H1 (cell line): Measurements from ENCODE around the gene HIVEP3.

Experiments used
- POLR2A ChIP-seq, 2 experiments: IDR thresholded peaks; 1 replicate in 1 of 2; 2 replicates in 1 of 2; pipeline ENCODE4 v1.6.1; 2011; ENCODE audit warnings: low read depth in 2 of 2, low read length in 2 of 2, mild to moderate bottlenecking in 2 of 2; ENCODE audit errors: control extremely low read depth in 1 of 2
- YY1 ChIP-seq: IDR thresholded peaks from 2 replicates; pipeline ENCODE4 v1.6.1; 2011; ENCODE audit warnings: low read depth, mild to moderate bottlenecking, low read length
- ZNF274 ChIP-seq: IDR thresholded peaks from 2 replicates; pipeline ENCODE4 v1.7.0; 2012; ENCODE audit warnings: low read length, borderline replicate concordance; ENCODE audit errors: extremely low read depth
- TF ChIP-seq, protein P1 (sequence below), 3 experiments: IDR thresholded peaks; 1 replicate in 2 of 3; 2 replicates in 1 of 3; pipeline versions ENCODE4 v1.5.1 to v1.6.1; 2011; ENCODE audit warnings: low read length in 3 of 3, mild to moderate bottlenecking in 3 of 3, inconsistent platforms in 2 of 3, low read depth in 1 of 3, moderate library complexity in 1 of 3; ENCODE audit not compliant: insufficient read depth in 1 of 3; ENCODE audit errors: control extremely low read depth in 1 of 3
- TF ChIP-seq, protein P2 (sequence below): IDR thresholded peaks from 2 replicates; pipeline ENCODE4 v1.6.1; 2011; ENCODE audit warnings: low read length, improper control_type of control experiment

DNA sequence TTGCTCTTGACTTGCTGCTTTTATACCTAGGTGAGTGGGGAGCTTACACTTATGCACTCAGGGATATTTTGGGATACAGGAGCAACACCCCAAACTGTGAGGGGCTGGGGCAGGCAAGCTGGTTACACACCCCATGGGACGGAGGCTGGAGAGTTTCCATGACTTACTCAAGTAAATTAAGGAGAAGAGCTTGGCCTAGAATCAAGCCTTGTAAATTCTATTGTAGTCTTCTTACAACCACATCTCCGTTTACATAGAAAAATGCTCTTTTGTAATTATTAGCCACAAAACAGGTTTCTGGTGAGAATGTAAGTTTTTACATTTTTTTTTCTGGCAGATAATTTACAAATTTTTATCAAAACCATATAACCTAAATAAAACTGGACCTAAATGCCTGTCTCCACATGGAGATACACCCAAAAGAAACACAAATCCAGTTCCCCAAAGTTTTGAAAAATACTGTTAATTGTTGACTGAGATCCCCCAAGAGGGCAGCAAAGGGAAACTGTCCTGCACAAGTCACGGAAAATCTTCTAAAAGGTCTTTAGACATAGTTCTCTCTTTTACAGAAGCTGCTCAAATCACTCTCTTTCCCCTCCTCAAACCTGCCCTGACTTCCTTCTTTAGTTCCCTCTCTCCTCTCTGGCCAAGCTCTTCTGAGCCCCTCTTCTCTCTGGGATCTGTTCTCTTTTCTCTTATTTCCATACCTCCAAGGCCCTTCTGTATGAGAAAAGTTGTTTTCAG, 134.0 kb downstream of the HIVEP3 start:
- TF ChIP-seq, protein P1, sequence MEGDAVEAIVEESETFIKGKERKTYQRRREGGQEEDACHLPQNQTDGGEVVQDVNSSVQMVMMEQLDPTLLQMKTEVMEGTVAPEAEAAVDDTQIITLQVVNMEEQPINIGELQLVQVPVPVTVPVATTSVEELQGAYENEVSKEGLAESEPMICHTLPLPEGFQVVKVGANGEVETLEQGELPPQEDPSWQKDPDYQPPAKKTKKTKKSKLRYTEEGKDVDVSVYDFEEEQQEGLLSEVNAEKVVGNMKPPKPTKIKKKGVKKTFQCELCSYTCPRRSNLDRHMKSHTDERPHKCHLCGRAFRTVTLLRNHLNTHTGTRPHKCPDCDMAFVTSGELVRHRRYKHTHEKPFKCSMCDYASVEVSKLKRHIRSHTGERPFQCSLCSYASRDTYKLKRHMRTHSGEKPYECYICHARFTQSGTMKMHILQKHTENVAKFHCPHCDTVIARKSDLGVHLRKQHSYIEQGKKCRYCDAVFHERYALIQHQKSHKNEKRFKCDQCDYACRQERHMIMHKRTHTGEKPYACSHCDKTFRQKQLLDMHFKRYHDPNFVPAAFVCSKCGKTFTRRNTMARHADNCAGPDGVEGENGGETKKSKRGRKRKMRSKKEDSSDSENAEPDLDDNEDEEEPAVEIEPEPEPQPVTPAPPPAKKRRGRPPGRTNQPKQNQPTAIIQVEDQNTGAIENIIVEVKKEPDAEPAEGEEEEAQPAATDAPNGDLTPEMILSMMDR (IDR thresholded peaks at IDR 0.05; ENCODE audit: control extremely low read depth in 1 of 3, insufficient read depth in 1 of 3, low read depth in 1 of 3, low read length in 3 of 3) = no peak
- TF ChIP-seq ZNF274 (no peak), YY1 (no peak), POLR2A (IDR thresholded peaks at IDR 0.05; ENCODE audit: control extremely low read depth in 1 of 2, low read depth in 2 of 2, low read length in 2 of 2) (no peak)
- TF ChIP-seq, protein P2, sequence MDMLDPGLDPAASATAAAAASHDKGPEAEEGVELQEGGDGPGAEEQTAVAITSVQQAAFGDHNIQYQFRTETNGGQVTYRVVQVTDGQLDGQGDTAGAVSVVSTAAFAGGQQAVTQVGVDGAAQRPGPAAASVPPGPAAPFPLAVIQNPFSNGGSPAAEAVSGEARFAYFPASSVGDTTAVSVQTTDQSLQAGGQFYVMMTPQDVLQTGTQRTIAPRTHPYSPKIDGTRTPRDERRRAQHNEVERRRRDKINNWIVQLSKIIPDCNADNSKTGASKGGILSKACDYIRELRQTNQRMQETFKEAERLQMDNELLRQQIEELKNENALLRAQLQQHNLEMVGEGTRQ = no peak
